Fibroblast of the aortic adventitia (primary cell): Measurements from ENCODE around the gene KRTAP10-6. TPM values are rescaled to one million over a fixed set of nuclear protein-coding genes. Genes with fewer than 3 reads are reported as not detected.
"Not testable (repeated sequence)": the region's sequence is repeated elsewhere in the genome, so short reads cannot be mapped to it uniquely, and the experiment has no call there.

Experiments
- DNase-seq: peaks from one replicate; pipeline ENCODE4 v3.0.0-alpha.2; 2010; ENCODE audit warnings: low read depth
- H3K4me3 ChIP-seq: 2 replicates; pipeline ENCODE4 v1.5.1; 2011; ENCODE audit warnings: low read depth, mild to moderate bottlenecking, control low read depth, low read length, moderate library complexity
- total RNA-seq: library from RNA; depleted of rRNA; stranded (reverse); fragments of >200 nt; gene quantifications from 2 replicates; pipeline ENCODE4 v1.2.3, GENCODE V29; 2012; ENCODE audit warnings: low replicate concordance
- TF ChIP-seq, protein P1 (sequence below): IDR thresholded peaks from 2 replicates; pipeline ENCODE4 v1.5.1; 2011; ENCODE audit warnings: mild to moderate bottlenecking, low read length, control low read depth, inconsistent platforms; ENCODE audit not compliant: insufficient read depth

The KRTAP10-6 gene
- total RNA-seq, 1 donor, result not detected

DNA sequence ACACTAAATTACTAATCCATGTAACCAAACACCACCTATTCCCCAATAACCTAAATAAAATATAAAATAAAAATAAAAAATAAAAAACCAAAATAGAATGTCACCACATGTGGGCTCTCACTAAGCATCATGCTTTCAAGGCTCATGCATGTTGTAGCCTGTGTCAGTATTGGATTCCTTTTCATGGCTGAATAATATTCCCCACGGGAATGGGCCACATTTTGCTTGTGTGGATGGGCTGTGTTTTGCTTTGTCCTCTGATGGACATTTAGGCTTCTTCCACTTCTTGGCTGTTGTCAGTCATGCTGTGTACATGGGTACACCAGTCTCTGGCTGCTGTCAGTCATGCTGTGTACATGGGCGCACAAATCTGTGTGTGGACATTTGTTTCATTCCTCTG lies 3.2 kb downstream of the KRTAP10-6 start:
- DNase-seq, result no peak
- no peak overlapping the region for H3K4me3 ChIP-seq
- TF ChIP-seq, protein P1, sequence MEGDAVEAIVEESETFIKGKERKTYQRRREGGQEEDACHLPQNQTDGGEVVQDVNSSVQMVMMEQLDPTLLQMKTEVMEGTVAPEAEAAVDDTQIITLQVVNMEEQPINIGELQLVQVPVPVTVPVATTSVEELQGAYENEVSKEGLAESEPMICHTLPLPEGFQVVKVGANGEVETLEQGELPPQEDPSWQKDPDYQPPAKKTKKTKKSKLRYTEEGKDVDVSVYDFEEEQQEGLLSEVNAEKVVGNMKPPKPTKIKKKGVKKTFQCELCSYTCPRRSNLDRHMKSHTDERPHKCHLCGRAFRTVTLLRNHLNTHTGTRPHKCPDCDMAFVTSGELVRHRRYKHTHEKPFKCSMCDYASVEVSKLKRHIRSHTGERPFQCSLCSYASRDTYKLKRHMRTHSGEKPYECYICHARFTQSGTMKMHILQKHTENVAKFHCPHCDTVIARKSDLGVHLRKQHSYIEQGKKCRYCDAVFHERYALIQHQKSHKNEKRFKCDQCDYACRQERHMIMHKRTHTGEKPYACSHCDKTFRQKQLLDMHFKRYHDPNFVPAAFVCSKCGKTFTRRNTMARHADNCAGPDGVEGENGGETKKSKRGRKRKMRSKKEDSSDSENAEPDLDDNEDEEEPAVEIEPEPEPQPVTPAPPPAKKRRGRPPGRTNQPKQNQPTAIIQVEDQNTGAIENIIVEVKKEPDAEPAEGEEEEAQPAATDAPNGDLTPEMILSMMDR, result no peak

DNA sequence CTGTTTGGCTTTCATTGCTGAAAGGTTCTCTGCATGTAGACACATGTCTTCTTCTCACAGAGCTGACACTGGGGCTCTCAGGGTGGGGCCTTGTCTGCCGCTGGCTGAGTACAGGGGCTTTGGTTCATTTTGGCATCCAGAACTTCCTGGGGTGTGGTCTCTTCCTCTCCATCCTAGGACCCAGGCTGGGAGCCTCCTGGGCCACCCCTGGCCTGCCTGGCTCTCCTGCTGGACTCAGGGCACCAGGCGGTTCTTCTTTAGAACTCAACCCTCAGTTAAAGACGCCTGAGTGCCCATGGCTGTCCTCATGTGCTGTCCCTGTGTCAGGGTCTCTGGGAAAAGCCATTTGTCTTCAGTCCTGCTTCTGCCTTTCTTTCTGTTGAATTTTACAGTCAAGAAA lies 6.4 kb downstream of the KRTAP10-6 start:
- TF ChIP-seq, protein P1, result no peak
- H3K4me3 ChIP-seq, result no peak overlapping the region
- no peak for DNase-seq

DNA sequence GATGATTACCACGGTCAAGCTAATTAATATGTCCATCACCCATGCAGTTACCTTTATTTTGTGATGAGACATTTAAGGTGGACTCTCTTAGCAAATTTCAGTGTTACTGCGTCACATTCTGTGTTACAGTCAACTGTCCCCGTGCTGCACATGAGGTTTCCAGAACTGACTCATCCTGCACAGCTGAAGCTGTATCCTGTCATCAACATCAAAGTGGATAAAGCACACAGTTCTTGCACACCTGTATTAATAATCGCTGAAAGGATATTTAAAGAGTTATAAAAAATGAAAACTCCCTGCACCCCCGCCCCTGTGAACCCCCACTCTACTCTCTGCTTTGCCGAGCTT lies 8.5 kb downstream of the KRTAP10-6 start:
- no peak overlapping the region for H3K4me3 ChIP-seq
- TF ChIP-seq, protein P1, result no peak
- no peak for DNase-seq

DNA sequence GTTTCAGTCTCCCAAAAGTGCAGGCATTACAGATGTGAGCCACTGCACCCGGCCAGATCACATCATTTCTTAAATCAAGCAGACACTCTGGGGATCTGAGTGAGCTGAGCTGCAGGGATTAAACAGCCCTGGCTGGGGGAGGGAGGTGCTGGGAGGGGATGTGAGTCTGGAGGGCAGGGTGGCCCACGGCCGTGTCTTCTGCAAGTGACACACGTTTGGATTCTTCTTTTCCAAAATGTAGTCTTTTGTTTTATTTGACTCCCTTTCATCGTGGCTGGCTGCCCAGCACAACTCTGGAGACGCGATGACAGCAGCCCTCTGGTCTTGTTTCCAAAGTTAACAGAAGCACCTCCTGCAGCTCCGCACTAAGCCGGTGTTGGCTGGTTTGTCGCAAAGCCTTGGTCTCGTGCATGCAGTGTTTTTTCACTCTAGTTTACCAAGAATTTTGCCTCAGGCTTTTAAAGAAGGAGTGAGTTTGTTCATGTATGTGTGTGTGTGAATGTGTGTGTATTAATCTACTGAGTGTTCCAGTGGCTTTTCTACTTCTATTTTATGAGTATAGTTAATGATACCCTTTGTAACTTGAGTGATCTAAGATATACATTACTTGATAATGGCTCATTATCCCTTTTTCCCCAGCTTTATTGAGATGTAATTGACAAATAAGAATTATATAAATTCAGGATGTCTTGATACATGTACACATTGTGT lies 9.1 kb downstream of the KRTAP10-6 start:
- H3K4me3 ChIP-seq, result no peak overlapping the region
- TF ChIP-seq, protein P1, result no peak
- DNase-seq, result peak; percentile 16

DNA sequence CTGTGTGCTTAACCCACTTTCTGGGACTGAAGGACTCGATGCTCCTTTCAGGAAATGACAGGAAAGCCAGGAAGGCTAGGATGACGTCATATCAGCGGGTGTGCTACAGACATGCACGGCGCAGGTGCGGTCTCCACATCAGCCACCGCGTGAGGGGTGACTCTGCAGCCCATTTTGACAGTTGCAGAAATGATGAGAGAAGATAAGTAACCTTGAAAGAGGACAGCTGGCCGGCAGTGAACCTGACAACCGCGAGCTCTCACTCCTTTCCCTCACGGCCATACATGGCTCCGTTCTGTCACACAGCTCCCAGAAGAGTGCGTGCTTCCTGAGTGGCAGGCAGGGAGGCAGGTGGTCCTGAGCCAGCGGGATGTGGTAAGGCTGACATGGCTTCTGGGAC lies 10.2 kb downstream of the KRTAP10-6 start:
- DNase-seq, result no peak
- TF ChIP-seq, protein P1, result no peak
- no peak overlapping the region for H3K4me3 ChIP-seq

DNA sequence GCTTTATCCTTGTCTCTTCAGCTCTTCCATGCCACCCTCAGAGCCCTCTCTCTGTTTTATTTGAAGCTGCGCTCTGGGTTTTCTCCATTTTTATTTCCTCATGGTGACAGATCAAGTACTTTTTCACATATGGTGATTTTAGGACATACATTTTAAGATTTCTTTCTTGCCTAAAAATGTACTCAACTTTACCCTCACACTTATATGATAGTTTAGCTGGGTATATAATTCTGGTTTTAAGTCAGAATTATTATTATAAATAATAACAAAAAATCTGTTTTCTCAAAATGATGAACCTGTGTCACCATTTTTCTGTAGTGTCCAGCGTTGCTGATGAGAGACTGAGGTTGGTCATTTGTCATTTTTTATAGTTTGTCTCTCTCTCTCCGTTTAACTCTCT lies 11.1 kb downstream of the KRTAP10-6 start:
- TF ChIP-seq, protein P1, result no peak
- no peak overlapping the region for H3K4me3 ChIP-seq
- DNase-seq, result no peak

DNA sequence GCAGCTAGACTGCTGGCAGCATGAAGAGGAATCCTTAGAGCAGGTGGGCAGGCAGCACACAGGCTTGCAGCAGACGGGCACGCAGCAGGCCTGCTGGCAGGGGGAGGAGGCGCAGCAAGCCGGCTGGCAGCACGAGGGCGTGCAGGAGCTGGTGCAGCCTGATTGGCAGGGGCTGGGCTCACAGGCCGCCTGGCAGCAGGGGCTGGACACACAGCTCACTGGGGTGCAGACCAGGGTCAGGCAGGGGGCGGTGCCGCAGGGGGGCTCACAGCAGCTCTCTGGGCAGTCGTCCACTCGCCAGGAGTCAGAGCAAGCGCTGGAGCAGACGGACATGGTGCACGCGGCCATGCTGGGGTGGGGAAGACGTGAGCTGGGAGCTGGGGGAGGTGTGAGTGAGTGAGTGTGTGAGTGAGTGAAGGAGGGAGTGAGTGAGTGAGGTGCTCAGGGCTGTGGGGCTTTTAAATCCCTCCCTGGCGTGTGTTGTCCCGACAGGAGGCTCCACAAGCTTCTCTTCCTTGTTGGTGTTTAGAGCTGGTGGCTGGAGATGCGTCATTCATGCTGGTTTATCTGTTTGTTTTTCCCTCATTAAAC lies 12.0 kb downstream of the KRTAP10-6 start, which contains the start of gene KRTAP10-5:
TSS of gene KRTAP10-5 (minus strand) at position 374 of the 591 bp plus-strand sequence. CDS start at position 348, 26 bp downstream.
- not testable (repeated sequence) for DNase-seq, H3K4me3 ChIP-seq
